AG09319 (cell line): ENCODE results near the gene PPA1.
A peak's percentile ranks its signal among the peaks of the same experiment; 100 is the strongest.
"Not testable (repeated sequence)": the region's sequence is repeated elsewhere in the genome, so short reads cannot be mapped to it uniquely, and the experiment has no call there.

Source experiments
- DNase-seq: peaks from one replicate; pipeline ENCODE4 v3.0.0-alpha.2; 2010; ENCODE audit warnings: low read depth; ENCODE audit errors: extremely low read depth
- CTCF ChIP-seq: IDR thresholded peaks from 2 replicates; pipeline ENCODE4 v1.5.1; 2011; ENCODE audit warnings: low read depth, mild to moderate bottlenecking, inconsistent platforms, low read length, moderate library complexity

PPA1 gene

DNA sequence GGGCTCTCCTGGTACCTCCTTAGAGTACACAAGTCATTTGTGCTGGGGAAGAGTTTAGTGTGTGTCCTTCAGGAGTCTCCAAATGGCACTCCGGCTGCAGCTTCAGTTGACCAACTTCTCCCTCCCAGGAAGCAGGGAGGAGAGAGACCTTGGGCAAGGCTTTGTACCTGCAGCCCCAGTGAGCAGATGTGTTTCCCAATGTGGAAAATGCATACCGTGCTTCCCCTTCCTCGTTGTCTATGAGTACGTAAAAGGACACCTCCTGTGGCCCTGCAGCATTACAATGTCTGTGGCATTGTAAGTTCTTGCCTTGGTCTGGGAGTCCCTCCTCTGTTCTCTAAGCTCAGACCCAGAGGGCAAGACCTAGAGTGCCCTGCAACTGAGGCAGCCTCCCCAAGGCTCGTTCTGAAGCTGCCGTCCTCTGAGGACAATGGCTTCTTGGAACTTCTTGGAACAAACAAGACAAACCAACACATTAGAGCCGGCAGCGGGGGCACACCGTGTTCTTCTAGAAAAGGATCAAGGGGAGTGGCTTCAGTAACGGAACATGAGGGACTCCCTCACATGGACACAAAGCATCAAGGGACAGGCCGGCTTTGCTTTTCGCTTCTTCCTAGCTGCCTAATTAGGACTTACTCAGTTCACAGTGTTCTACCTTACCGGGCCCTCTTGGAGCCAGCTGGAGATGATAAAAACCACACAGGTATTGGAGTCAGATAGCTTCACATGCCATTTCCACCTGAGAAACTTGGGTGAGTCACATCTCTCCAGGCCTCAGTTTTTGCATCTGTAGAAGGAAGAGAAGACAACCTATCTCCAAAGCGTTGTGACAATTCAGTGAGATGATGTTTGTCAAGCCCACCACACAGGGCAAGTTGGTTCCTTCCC lies 20.9 kb upstream of the PPA1 start:
- no peak for DNase-seq
- no peak for TF ChIP-seq CTCF

- no peak for TF ChIP-seq CTCF
- no peak for DNase-seq
These were observed 17.9 kb upstream of the PPA1 start for GRCh38 chr10:70250961-70251680.

GRCh38 chr10:70247360-70247759 lies 14.1 kb upstream of the PPA1 start:
- TF ChIP-seq CTCF, result no peak
- DNase-seq, result no peak

DNA sequence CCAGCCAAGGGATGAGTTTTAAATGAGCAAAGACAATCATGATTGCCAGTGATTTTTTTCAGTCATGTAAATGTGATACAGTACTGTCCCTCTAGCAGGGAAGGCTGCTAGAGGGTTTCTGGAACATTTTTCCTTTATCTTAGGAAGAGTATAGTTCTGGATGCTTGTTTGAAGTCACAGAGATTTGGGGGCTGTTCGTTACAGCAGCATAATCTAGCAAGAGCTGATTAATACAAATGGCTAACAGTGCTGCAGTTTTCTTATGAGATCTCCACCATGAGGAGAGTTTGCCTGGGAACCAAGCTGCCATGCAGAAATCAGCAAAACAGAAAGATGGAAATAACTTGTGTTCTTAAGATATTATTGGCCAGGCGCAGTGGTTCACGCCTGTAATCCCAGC lies 7.9 kb upstream of the PPA1 start:
- no peak for TF ChIP-seq CTCF
- no peak for DNase-seq

DNA sequence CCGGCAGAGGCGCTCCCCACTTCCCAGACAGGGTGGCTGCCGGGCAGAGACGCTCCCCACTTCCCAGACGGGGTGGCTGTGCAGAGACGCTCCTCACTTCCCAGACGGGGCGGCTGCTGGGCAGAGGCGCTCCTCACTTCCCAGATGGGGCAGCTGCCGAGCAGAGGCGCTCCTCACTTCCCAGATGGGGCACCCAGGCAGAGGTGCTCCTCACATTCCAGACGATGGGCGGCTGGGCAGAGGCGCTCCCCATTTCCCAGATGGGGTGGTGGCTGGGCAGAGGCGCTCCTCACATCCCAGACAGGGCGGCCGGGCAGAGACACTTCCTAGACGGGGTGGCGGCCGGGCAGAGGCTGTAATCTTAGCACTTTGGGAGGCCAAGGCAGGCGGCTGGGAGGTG lies 6.8 kb upstream of the PPA1 start:
- not testable (repeated sequence) for DNase-seq

GRCh38 chr10:70239077-70239976 lies 6.1 kb upstream of the PPA1 start:
- not testable (repeated sequence) for DNase-seq

- DNase-seq, result not testable (repeated sequence)
These were observed 4.8 kb upstream of the PPA1 start for GRCh38 chr10:70237958-70238536.

DNA sequence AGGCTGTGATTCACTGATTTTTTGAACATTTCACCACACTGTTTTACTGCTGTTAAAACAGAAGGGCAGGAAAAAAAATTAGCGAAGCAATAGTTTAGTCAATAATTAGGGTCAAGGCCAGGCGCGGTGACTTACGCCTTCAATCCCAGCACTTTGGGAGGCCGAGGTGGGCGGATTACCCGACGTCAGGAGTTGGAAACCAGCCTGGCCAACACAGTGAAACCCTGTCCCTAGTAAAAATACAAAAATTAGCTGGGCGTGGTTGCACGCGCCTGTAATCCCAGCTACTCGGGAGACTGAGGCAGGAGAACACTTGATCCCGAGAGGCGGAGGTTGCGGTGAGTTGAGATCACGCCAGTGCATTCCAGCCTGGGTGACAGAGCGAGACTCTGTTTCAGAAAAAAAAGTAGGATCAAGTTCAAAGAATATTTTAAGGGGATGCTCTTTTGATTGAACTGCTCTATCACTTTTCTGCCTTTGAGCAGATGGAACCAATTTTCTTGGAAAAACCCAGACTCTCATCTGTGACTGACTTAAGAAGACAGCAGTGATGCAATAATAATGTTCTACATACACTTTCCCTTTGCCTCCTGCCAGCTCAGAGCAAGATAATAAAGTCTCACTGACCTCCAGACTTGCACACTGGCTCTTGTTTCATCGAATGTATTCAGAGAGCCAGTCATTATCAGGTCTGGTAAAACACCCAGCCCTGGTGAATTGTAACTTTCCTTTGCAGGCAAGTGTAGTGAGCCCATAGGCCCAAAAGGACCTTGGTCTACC lies 1.6 kb upstream of the PPA1 start:
- no peak for TF ChIP-seq CTCF
- peak; percentile 86 for DNase-seq
